ENCODE measurements around the gene PRPF19. TPM values are rescaled to one million over a fixed set of nuclear protein-coding genes. Genes with fewer than 3 reads are reported as not detected.

Gene PRPF19
- total and polyA plus RNA-seq, 9 of the 15 experiments (the other 6 are each of a cell fraction or from before 2014, with no cell fraction given): 9.4 to 212 (median 73.2) TPM

DNA sequence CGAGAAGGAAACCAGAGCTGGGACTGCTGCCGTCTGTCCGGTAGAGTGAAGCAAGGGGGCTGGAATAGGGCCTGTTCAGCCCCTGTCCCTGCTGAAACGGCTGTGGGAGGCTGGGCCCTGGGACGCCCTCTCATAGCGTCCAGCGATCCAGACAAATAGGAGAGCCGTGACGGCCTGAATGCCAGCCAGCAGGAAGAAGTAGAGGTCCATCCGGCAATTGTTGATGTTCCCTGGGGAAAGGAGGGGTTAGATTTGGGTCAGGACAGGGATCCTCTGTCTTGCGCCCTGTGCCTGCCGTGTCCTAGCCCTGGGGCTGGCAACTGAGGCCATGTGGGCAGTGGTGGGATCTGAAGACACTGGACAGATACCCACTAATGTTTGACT is 30.8 kb upstream of the PRPF19 start:
- POLR2A ChIA-PET: no interaction called here
- FAIRE-seq (no peak), ATAC-seq (no peak), DNase-seq (ENCODE audit: extremely low read depth in 1 of 4, low spot score in 3 of 4) (no peak)
- H3K9me3 ChIP-seq (replicated peaks; ENCODE audit: control insufficient read depth, insufficient read depth, low read depth, low read length): no peaks in the 10 kb centered on the region
- H3K79me2 ChIP-seq (ENCODE audit: control insufficient read depth, insufficient read depth, low read length): no peaks in the 10 kb centered on the region
- intact Hi-C loops (cut with micrococcal nuclease): no loop called here
- no peak overlapping the region for H3K4me2 ChIP-seq (ENCODE audit: insufficient read depth, low read length)
- no peak overlapping the region for H3K9ac ChIP-seq (ENCODE audit: insufficient read depth in 1 of 2, low read depth in 2 of 2, low read length in 2 of 2)
- no peak overlapping the region for H2AFZ ChIP-seq (ENCODE audit: low read depth, low read length)
- no peaks in the 10 kb centered on the region for H3K36me3 ChIP-seq (ENCODE audit: control insufficient read depth, insufficient read depth, low read length)
- no peak overlapping the region for H3K4me3 ChIP-seq
- TF ChIP-seq, protein P1, sequence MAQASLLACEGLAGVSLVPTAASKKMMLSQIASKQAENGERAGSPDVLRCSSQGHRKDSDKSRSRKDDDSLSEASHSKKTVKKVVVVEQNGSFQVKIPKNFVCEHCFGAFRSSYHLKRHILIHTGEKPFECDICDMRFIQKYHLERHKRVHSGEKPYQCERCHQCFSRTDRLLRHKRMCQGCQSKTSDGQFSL (CRISPR knock-in tag; IDR thresholded peaks at IDR 0.05): no peak
- TF ChIP-seq, protein P1 (tag; IDR thresholded peaks at IDR 0.05): no peak
- TF ChIP-seq NRF1 (conservative IDR thresholded peaks at IDR 0.05 in 1 of 2, IDR thresholded peaks at IDR 0.05 in 1 of 2) (no peak), ZNF696 (CRISPR knock-in tag; conservative IDR thresholded peaks at IDR 0.05) (no peak)
- TF ChIP-seq, protein P2, sequence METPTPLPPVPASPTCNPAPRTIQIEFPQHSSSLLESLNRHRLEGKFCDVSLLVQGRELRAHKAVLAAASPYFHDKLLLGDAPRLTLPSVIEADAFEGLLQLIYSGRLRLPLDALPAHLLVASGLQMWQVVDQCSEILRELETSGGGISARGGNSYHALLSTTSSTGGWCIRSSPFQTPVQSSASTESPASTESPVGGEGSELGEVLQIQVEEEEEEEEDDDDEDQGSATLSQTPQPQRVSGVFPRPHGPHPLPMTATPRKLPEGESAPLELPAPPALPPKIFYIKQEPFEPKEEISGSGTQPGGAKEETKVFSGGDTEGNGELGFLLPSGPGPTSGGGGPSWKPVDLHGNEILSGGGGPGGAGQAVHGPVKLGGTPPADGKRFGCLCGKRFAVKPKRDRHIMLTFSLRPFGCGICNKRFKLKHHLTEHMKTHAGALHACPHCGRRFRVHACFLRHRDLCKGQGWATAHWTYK (CRISPR knock-in tag; IDR thresholded peaks at IDR 0.05): no peak
- TF ChIP-seq, protein P3, sequence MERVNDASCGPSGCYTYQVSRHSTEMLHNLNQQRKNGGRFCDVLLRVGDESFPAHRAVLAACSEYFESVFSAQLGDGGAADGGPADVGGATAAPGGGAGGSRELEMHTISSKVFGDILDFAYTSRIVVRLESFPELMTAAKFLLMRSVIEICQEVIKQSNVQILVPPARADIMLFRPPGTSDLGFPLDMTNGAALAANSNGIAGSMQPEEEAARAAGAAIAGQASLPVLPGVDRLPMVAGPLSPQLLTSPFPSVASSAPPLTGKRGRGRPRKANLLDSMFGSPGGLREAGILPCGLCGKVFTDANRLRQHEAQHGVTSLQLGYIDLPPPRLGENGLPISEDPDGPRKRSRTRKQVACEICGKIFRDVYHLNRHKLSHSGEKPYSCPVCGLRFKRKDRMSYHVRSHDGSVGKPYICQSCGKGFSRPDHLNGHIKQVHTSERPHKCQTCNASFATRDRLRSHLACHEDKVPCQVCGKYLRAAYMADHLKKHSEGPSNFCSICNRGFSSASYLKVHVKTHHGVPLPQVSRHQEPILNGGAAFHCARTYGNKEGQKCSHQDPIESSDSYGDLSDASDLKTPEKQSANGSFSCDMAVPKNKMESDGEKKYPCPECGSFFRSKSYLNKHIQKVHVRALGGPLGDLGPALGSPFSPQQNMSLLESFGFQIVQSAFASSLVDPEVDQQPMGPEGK (CRISPR knock-in tag; IDR thresholded peaks at IDR 0.05; ENCODE audit: borderline replicate concordance): no peak
- H3K9me1 ChIP-seq (ENCODE audit: control insufficient read depth, insufficient read depth, low read length): no peaks in the 10 kb centered on the region
- H3K4me1 ChIP-seq (replicated peaks in 1 of 2; ENCODE audit: control insufficient read depth in 2 of 2, insufficient read depth in 2 of 2, low read length in 2 of 2): peaks cover 0 to 20% of the 10 kb centered on the region in 2 experiments; a peak in 1 of 5 replicates
- no TSS peak for BruUV-seq (replicated peaks)
- CTCF ChIA-PET (ENCODE audit: low intra/inter-chr PET ratio): no interaction called here
- peaks cover 16% of the 10 kb centered on the region for H4K20me1 ChIP-seq (replicated peaks; ENCODE audit: control insufficient read depth, insufficient read depth, low read length)
- in situ Hi-C loops (cut with MboI): no loop called here
- 4% methylated on average over 12 of the region's 12 CpGs for WGBS (ENCODE audit: insufficient coverage, low coverage, missing lambda C conversion rate)
- H3K27me3 ChIP-seq (ENCODE audit: control insufficient read depth in 2 of 2, insufficient read depth in 2 of 2, low read length in 2 of 2): peaks cover 68 to 86% of the 10 kb centered on the region in 2 experiments
- no peak overlapping the region for H3K27ac ChIP-seq (ENCODE audit: extremely low read depth, low read depth, low read length)
